A673 (cell line): Measurements from ENCODE around the gene SV2C. TPM values are rescaled to one million over a fixed set of nuclear protein-coding genes. Genes with fewer than 3 reads are reported as not detected.

Experiments
- BruUV-seq: library from RNA; stranded (reverse); fragments of 400-500 nt; replicated peaks from 2 replicates; lab custom pipeline; 2021; lab: Mats Ljungman, UMichigan
- CTCF ChIA-PET: fragments of 300-600 bp; sonication (Branson Sonifier 250); formaldehyde crosslinking; loops from one replicate; lab custom pipeline; 2022; ENCODE audit warnings: antibody characterized with exemption; lab: Charles Lee
- POLR2A ChIA-PET: fragments of 300-600 bp; sonication (Branson Sonifier 250); formaldehyde crosslinking; loops from one replicate; lab custom pipeline; 2022; ENCODE audit warnings: antibody characterized with exemption; ENCODE audit not compliant: low non-redundant PET; lab: Charles Lee
- DNase-seq: peaks from one replicate; pipeline ENCODE4 v3.0.0-alpha.2; 2015; ENCODE audit warnings: low spot score
- H3K27ac ChIP-seq: fragments of 200-600 bp; sonication (generic); 2 replicates; pipeline ENCODE4 v1.5.1; 2016; ENCODE audit warnings: mixed run types, low read depth, mild to moderate bottlenecking, mixed read lengths, antibody characterized with exemption, low read length; ENCODE audit not compliant: poor library complexity, severe bottlenecking
- H3K27me3 ChIP-seq: fragments of 200-600 bp; sonication (generic); replicated peaks from 2 replicates; pipeline ENCODE4 v1.6.1; 2017; ENCODE audit warnings: mixed run types, low read depth, mild to moderate bottlenecking, mixed read lengths, antibody characterized with exemption, low read length; ENCODE audit not compliant: insufficient read depth, poor library complexity
- H3K36me3 ChIP-seq: fragments of 200-600 bp; sonication (generic); 2 replicates; pipeline ENCODE4 v1.6.1; 2016; ENCODE audit warnings: mixed run types, mild to moderate bottlenecking, mixed read lengths, antibody characterized with exemption, low read length; ENCODE audit not compliant: insufficient read depth, poor library complexity, severe bottlenecking
- H3K4me1 ChIP-seq: fragments of 200-600 bp; sonication (generic); 2 replicates; pipeline ENCODE4 v1.6.1; 2017; ENCODE audit warnings: mixed run types, mild to moderate bottlenecking, mixed read lengths, antibody characterized with exemption, low read length; ENCODE audit not compliant: insufficient read depth, poor library complexity, severe bottlenecking
- H3K4me3 ChIP-seq: fragments of 200-600 bp; sonication (generic); 2 replicates; pipeline ENCODE4 v1.5.1; 2016; ENCODE audit warnings: low read depth, mixed run types, mild to moderate bottlenecking, mixed read lengths, low read length; ENCODE audit not compliant: poor library complexity, severe bottlenecking
- H3K9me3 ChIP-seq: fragments of 200-600 bp; sonication (generic); 2 replicates; pipeline ENCODE4 v1.6.1; 2016; ENCODE audit warnings: mixed run types, low read depth, mild to moderate bottlenecking, mixed read lengths, antibody characterized with exemption, low read length; ENCODE audit not compliant: poor library complexity, severe bottlenecking
- EZH2 ChIP-seq: fragments of 200-600 bp; sonication (generic); IDR thresholded peaks from 2 replicates; pipeline ENCODE4 v1.6.1; 2017; ENCODE audit warnings: borderline replicate concordance, low read depth, mild to moderate bottlenecking, mixed read lengths, antibody characterized with exemption, low read length; ENCODE audit not compliant: poor library complexity, severe bottlenecking
- intact Hi-C: fragments of 100-400 bp; cut with micrococcal nuclease; formaldehyde crosslinking; loops from one replicate; pipeline ENCODE4 v1.10.0; 2022; ENCODE audit not compliant: unreplicated experiment
- total RNA-seq: library from RNA; stranded (reverse); gene quantifications from 2 replicates; pipeline ENCODE4 v1.2.3, GENCODE V29; 2021
- TF ChIP-seq, protein P1 (sequence below): fragments of 300-800, 200-600 bp; sonication (generic); conservative IDR thresholded peaks from 2 replicates; pipeline ENCODE4 v1.5.1; 2017; ENCODE audit warnings: low read depth, mild to moderate bottlenecking, antibody characterized with exemption, low read length, moderate library complexity, mixed read lengths

Gene SV2C
- total RNA-seq, 1 experiment from 2014 or later: 3.1 TPM

- no TSS peak for BruUV-seq
- intact Hi-C loops: no loop called here
- no peak for DNase-seq
- Histone ChIP-seq H3K36me3 (no peaks in the 10 kb centered on the region), H3K4me3 (no peak overlapping the region), H3K27ac (no peak overlapping the region), H3K9me3 (no peaks in the 10 kb centered on the region), H3K27me3 (peaks cover 17% of the 10 kb centered on the region), H3K4me1 (no peaks in the 10 kb centered on the region)
- ChIA-PET CTCF (no interaction called here), POLR2A (no interaction called here)
- TF ChIP-seq, protein P1, sequence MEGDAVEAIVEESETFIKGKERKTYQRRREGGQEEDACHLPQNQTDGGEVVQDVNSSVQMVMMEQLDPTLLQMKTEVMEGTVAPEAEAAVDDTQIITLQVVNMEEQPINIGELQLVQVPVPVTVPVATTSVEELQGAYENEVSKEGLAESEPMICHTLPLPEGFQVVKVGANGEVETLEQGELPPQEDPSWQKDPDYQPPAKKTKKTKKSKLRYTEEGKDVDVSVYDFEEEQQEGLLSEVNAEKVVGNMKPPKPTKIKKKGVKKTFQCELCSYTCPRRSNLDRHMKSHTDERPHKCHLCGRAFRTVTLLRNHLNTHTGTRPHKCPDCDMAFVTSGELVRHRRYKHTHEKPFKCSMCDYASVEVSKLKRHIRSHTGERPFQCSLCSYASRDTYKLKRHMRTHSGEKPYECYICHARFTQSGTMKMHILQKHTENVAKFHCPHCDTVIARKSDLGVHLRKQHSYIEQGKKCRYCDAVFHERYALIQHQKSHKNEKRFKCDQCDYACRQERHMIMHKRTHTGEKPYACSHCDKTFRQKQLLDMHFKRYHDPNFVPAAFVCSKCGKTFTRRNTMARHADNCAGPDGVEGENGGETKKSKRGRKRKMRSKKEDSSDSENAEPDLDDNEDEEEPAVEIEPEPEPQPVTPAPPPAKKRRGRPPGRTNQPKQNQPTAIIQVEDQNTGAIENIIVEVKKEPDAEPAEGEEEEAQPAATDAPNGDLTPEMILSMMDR: no peak
- no peak for TF ChIP-seq EZH2
Observed at GRCh38 chr5:76125888-76126287, 42.7 kb downstream of the SV2C start.

DNA sequence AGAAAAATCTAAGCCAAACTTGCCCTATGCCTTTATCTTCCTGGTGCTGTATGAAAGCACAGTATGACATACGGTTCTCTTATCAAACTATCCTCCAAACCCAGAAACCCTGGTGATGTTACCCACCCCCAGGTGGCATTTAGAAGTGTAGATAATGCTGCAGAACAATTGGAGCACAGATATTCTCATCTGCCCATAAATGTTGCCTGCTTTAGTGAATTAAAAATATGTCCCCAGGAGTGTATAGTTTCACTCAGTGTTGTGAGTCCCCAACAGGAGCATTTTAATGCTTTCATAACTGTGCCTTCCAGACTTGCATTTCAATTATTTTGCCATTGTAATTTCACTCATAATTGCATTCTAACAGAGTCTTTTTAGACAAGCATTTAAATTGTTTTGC lies 50.8 kb downstream of the SV2C start:
- CTCF ChIA-PET: no interaction called here
- no peak for DNase-seq
- H3K4me3 ChIP-seq: no peak overlapping the region
- no peaks in the 10 kb centered on the region for H3K36me3 ChIP-seq
- no peaks in the 10 kb centered on the region for H3K4me1 ChIP-seq
- TF ChIP-seq EZH2: no peak
- TF ChIP-seq, protein P1: no peak
- H3K27ac ChIP-seq: no peak overlapping the region
- H3K27me3 ChIP-seq: peaks cover 42% of the 10 kb centered on the region
- POLR2A ChIA-PET: no interaction called here
- no TSS peak for BruUV-seq
- intact Hi-C loops: no loop called here
- H3K9me3 ChIP-seq: no peaks in the 10 kb centered on the region

DNA sequence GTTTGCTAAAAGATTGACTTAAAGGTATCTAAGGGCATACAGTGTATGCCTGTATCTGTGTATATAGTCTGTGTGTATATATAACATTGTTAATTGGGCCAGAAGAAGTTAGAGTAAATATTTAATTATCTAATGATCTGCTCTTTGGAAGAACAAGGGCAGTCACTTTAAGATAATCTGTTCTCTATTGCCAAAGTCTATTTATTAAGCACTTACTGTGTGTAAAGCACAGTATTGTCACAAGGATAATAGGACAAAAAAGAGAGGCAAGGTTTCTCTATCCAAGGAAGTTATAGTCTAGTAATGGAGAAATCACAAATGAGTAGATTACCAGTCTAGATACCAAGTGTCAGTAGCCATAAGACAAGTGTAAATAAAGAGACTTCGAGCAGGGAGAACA lies 51.5 kb downstream of the SV2C start:
- no peak for DNase-seq
- POLR2A ChIA-PET: no interaction called here
- no peaks in the 10 kb centered on the region for H3K4me1 ChIP-seq

More for the DNA sequence above, 51.5 kb downstream of the SV2C start:
- Histone ChIP-seq H3K36me3 (no peaks in the 10 kb centered on the region), H3K27ac (no peak overlapping the region), H3K4me3 (no peak overlapping the region), H3K27me3 (peaks cover 45% of the 10 kb centered on the region), H3K9me3 (no peaks in the 10 kb centered on the region)
- BruUV-seq: no TSS peak
- TF ChIP-seq EZH2: no peak
- TF ChIP-seq, protein P1: no peak
- CTCF ChIA-PET: no interaction called here
- intact Hi-C loops: no loop called here
